GM12875 (cell line): ENCODE measurements around the gene TWIST1.

Experiments
- H3K4me3 ChIP-seq: one replicate; pipeline ENCODE4 v1.5.1; 2011; ENCODE audit warnings: low read depth, low read length, control low read depth
- CTCF ChIP-seq: IDR thresholded peaks from 2 replicates; pipeline ENCODE4 v1.5.1; 2011; ENCODE audit warnings: low read depth, mild to moderate bottlenecking, control low read depth, inconsistent platforms, low read length, moderate library complexity, borderline replicate concordance; ENCODE audit not compliant: insufficient read depth

Gene TWIST1

DNA sequence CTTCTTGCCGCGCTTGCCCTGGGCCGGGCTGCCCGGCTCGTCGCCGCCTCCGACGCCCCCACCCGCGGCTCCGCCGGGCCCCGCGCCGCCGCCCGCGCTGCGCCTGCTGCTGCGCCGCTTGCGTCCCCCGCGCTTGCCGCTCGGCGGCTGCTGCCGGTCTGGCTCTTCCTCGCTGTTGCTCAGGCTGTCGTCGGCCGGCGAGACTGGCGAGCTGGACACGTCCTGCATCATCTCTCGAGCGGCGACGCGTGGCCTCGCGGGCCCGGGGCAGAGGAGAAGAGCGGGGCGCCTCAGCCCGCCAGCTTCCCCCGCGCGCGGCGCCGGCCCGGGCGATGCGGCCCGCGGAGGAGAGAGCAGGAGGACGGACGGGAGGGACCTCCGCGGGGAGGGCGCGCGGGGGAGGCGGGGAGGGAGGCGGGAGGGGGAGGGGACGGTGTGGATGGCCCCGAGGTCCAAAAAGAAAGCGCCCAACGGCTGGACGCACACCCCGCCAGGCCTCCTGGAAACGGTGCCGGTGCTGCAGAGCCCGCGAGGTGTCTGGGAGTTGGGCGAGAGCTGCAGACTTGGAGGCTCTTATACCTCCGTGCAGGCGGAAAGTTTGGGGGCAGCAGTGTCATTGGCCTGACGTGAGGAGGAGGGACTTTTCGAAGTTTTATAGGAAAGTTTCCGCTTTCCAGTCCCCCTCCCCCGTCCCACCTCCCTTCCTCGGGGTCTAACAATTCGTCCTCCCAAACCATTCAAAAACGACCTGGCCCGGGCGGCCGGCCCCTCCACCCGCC lies at the start of gene TWIST1:
Gene TWIST1 (minus strand): TSS at position 546 of the 779 bp plus-strand sequence. CDS start 315 bp downstream, at position 231.
- H3K4me3 ChIP-seq, result no peak within 1 kb of the TSS
- TF ChIP-seq CTCF, result no peak

DNA sequence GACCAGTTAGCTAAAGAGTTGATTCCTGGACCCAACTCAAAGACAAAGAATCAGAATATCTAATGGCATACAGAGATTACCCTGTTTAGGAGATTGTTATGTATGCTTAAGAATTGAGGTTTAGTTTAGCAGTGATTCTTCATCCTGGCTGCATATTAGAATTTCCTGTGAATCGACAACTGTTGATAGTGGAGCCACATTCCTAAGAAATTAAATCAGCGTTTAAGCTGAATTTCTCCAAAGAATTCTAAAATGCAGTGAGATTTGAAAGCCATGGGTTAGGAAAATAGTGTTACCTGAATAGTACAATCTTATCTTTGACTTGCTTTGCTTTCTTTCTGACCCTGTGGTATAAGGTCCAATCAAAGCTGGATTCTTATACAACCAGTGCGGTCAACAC lies 44.2 kb upstream of the TWIST1 start:
- no peak overlapping the region for H3K4me3 ChIP-seq
- TF ChIP-seq CTCF, result no peak

- TF ChIP-seq CTCF, result no peak
Observed at GRCh38 chr7:19146699-19147098, 29.3 kb upstream of the TWIST1 start.

GRCh38 chr7:19145434-19146115 lies 28.1 kb upstream of the TWIST1 start:
- H3K4me3 ChIP-seq, result no peak overlapping the region
- no peak for TF ChIP-seq CTCF

More at GRCh38 chr7:19146699-19147098, 29.3 kb upstream of the TWIST1 start:
- H3K4me3 ChIP-seq, result no peak overlapping the region

DNA sequence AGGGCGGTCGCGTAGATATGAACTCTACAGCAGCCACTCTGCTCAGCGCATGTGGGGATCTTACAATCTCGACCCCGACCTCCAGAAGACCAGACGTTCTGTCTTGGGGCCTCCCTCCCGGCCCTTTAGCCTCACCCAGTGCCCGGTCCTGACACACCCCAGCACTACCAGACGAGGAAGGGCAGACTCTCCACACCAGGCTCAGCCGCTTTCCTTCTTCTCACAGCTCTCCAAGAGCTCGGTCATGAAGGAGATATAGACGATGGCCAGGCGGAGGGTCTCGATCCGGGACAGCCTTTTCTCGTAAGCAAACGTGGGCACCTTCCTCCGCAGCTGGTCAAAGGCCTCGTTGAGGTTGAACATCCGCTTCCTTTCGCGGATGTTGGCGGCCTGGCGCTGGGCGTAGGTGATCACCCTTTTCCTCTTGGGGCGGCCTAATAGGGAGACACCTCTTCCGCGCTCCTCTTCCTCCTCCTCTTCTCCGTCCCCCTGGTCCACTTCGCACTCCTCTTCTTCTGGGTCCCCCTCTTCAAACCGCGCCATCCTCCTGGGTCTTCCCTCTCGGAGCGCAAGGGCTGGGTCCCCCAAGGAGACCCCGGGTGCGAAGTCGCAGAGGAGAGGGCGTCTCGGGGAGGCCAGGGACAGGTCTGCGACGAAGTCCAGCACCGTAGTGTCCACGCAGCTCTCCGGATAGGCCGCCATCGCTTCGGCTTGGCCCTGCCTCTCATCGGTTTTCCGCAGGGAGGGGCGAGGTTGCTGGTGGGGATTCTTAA lies 27.4 kb upstream of the TWIST1 start, which contains the start of gene FERD3L:
Gene FERD3L (minus strand): TSS at position 761 of the 773 bp plus-strand sequence. CDS start 59 bp downstream, at position 702.
- no peak within 1 kb of the TSS for H3K4me3 ChIP-seq
- no peak for TF ChIP-seq CTCF

- no peak overlapping the region for H3K4me3 ChIP-seq
- TF ChIP-seq CTCF, result no peak
Observed at GRCh38 chr7:19143881-19144574, 26.6 kb upstream of the TWIST1 start.
